ENCODE results near the gene EP400. TPM values are rescaled to one million over a fixed set of nuclear protein-coding genes. Genes with fewer than 3 reads are reported as not detected.

Gene EP400
- total RNA-seq, 1 experiment from 2014 or later, result 80.1 TPM

DNA sequence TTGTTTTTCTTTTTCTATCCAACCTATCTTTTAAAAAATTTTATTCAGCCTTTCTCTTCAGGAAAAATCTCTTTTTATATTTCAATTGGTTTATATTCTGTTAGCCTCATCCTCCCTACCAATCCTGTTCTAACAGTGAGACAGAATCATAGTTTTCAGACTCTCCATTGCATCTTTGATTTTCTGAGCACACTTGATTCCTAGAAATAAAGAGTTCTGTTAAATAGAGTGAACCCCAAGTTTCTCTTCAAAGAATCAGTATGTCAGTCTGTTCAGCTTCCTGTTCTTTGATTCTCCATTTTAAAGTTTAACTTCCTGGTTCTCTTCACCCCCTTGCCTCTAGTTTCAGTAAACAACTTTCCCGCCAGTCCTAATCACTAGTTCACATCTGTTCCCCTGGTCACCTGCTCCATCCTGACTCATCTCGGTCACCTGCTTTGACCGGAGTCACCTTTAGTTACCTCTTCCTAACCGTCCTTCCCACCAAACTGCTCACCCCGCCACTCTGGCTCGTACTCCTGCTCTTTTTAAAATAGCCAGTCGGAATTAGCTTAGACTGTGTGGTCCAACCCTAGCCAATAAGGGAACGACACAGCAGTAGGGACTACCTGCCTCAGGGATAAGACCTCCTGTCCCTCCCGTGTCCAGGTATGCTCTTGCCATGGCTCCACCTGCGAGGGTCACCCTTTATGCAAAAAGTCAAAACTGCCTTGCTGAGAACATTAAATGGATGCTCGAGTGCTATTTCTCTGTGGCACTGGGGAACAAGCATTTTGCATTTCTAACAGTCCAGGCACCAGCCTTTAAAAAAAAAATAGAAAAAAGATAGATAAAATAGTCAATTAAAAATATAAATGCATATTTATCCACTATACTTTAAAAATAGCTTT lies 146.0 kb downstream of the EP400 start:
- ChIA-PET CTCF (no interaction called here), POLR2A (ENCODE audit: low non-redundant PET) (no interaction called here)
- Histone ChIP-seq H3K9me3 (ENCODE audit: low read depth, low read length, poor library complexity, severe bottlenecking) (no peaks in the 10 kb centered on the region), H3K36me3 (ENCODE audit: insufficient read depth, low read length, poor library complexity, severe bottlenecking) (no peaks in the 10 kb centered on the region), H3K4me3 (ENCODE audit: low read depth, low read length, poor library complexity, severe bottlenecking) (no peak overlapping the region), H3K27ac (ENCODE audit: low read depth, low read length, poor library complexity, severe bottlenecking) (no peak overlapping the region), H3K4me1 (ENCODE audit: insufficient read depth, low read length, poor library complexity, severe bottlenecking) (no peaks in the 10 kb centered on the region), H3K27me3 (replicated peaks; ENCODE audit: insufficient read depth, low read depth, low read length, poor library complexity) (no peaks in the 10 kb centered on the region)
- TF ChIP-seq EZH2 (IDR thresholded peaks at IDR 0.05; ENCODE audit: borderline replicate concordance, low read depth, low read length, poor library complexity, severe bottlenecking), result no peak
- BruUV-seq (replicated peaks), result no TSS peak
- no peak for DNase-seq (ENCODE audit: low spot score)
- intact Hi-C loops (cut with micrococcal nuclease; ENCODE audit: unreplicated experiment), result loop anchor here (5.0 kb wide), 1 partner anchor 37 kb away; no protein-coding TSS in a partner anchor

- Histone ChIP-seq H3K36me3 (ENCODE audit: insufficient read depth, low read length, poor library complexity, severe bottlenecking) (no peaks in the 10 kb centered on the region), H3K4me1 (ENCODE audit: insufficient read depth, low read length, poor library complexity, severe bottlenecking) (no peaks in the 10 kb centered on the region), H3K4me3 (ENCODE audit: low read depth, low read length, poor library complexity, severe bottlenecking) (no peak overlapping the region), H3K27me3 (replicated peaks; ENCODE audit: insufficient read depth, low read depth, low read length, poor library complexity) (no peaks in the 10 kb centered on the region), H3K27ac (ENCODE audit: low read depth, low read length, poor library complexity, severe bottlenecking) (no peak overlapping the region), H3K9me3 (ENCODE audit: low read depth, low read length, poor library complexity, severe bottlenecking) (no peaks in the 10 kb centered on the region)
- TF ChIP-seq EZH2 (IDR thresholded peaks at IDR 0.05; ENCODE audit: borderline replicate concordance, low read depth, low read length, poor library complexity, severe bottlenecking) (no peak), CTCF (conservative IDR thresholded peaks at IDR 0.05; ENCODE audit: low read depth, low read length) (no peak)
- no peak for DNase-seq (ENCODE audit: low spot score)
- intact Hi-C loops (cut with micrococcal nuclease; ENCODE audit: unreplicated experiment), result loop anchor here (5.0 kb wide), 1 partner anchor 33 kb away; no protein-coding TSS in a partner anchor
- CTCF ChIA-PET, result no interaction called here
- no TSS peak for BruUV-seq (replicated peaks)
- POLR2A ChIA-PET (ENCODE audit: low non-redundant PET), result no interaction called here
Observed at GRCh38 chr12:132099739-132100138, 150.0 kb downstream of the EP400 start.

DNA sequence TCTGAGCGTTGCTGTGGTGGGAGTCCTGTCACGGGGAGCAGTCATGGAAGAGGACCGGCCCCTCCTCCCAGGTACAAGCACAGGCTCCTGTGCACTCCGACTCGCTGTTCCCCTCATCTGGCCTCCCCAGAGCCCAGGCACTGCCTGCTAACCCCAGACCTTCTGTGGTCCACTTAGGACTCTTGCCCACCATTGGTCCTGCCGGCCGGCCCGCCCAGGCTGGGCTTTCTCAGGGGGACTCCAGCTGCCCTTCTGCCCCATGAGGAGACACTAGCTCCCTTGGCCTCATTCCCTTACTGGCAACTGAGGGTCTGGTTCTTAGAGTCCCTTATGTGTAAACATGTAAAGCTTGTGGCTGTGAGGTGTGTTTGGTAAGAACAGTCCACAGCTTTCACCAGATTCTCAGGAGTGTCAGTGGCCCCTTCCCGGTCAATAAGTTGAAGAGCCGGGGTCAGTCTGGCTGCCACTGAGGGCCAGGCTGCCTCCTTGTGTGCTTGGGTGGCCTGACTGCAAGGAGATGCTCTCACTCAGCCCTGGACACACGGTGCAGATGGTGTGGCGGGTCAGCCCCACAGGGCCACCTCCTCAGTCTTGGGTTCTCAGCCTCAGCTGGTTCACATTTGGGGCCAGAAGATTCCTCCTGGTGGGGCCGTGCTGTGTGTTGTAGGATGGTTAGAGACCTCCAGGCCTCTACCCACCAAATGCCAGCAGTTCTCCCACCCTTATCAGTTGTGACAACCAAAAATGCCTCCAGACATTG lies 150.7 kb downstream of the EP400 start:
- H3K36me3 ChIP-seq (ENCODE audit: insufficient read depth, low read length, poor library complexity, severe bottlenecking), result no peaks in the 10 kb centered on the region
- TF ChIP-seq EZH2 (IDR thresholded peaks at IDR 0.05; ENCODE audit: borderline replicate concordance, low read depth, low read length, poor library complexity, severe bottlenecking), result no peak
- no peak for TF ChIP-seq CTCF (conservative IDR thresholded peaks at IDR 0.05; ENCODE audit: low read depth, low read length)
- no peak for DNase-seq (ENCODE audit: low spot score)
- POLR2A ChIA-PET (ENCODE audit: low non-redundant PET), result no interaction called here
- H3K27me3 ChIP-seq (replicated peaks; ENCODE audit: insufficient read depth, low read depth, low read length, poor library complexity), result no peaks in the 10 kb centered on the region
- H3K4me1 ChIP-seq (ENCODE audit: insufficient read depth, low read length, poor library complexity, severe bottlenecking), result no peaks in the 10 kb centered on the region
- intact Hi-C loops (cut with micrococcal nuclease; ENCODE audit: unreplicated experiment), result no loop called here
- no TSS peak for BruUV-seq (replicated peaks)
- H3K4me3 ChIP-seq (ENCODE audit: low read depth, low read length, poor library complexity, severe bottlenecking), result no peak overlapping the region
- H3K27ac ChIP-seq (ENCODE audit: low read depth, low read length, poor library complexity, severe bottlenecking), result no peak overlapping the region
- CTCF ChIA-PET, result no interaction called here
- no peaks in the 10 kb centered on the region for H3K9me3 ChIP-seq (ENCODE audit: low read depth, low read length, poor library complexity, severe bottlenecking)
